Mesendoderm (in vitro differentiated cells): Measurements from ENCODE around the gene SART3.
"Not testable (repeated sequence)": the region's sequence is repeated elsewhere in the genome, so short reads cannot be mapped to it uniquely, and the experiment has no call there.

Experiments used
- DNase-seq: peaks from one replicate; pipeline ENCODE4 v3.0.0; 2013
- H2AK5ac ChIP-seq: 2 replicates; pipeline ENCODE4 v1.6.1; 2013; ENCODE audit warnings: low read length, inconsistent platforms
- H2BK120ac ChIP-seq: 2 replicates; pipeline ENCODE4 v1.6.1; 2013; ENCODE audit warnings: low read depth, mild to moderate bottlenecking, low read length, moderate library complexity, mixed read lengths
- H2BK15ac ChIP-seq: replicated peaks from 2 replicates; pipeline ENCODE4 v1.6.1; 2013; ENCODE audit warnings: low read depth, mild to moderate bottlenecking, moderate library complexity
- H2BK5ac ChIP-seq: 2 replicates; pipeline ENCODE4 v1.6.1; 2013; ENCODE audit warnings: low read length, inconsistent platforms
- H3K18ac ChIP-seq: 2 replicates; pipeline ENCODE4 v1.6.1; 2013; ENCODE audit warnings: mild to moderate bottlenecking, low read length, mixed read lengths
- H3K23ac ChIP-seq: one replicate; pipeline ENCODE4 v1.6.1; 2013; ENCODE audit warnings: low read length
- H3K27ac ChIP-seq: 2 replicates; pipeline ENCODE4 v1.5.1; 2013; ENCODE audit warnings: low read depth, mild to moderate bottlenecking, inconsistent platforms, low read length, moderate library complexity
- H3K27me3 ChIP-seq: 2 replicates; pipeline ENCODE4 v1.6.1; 2013; ENCODE audit warnings: low read length, control low read depth, mild to moderate bottlenecking, inconsistent platforms; ENCODE audit not compliant: insufficient read depth, poor library complexity
- H3K36me3 ChIP-seq: 2 replicates; pipeline ENCODE4 v1.6.1; 2013; ENCODE audit warnings: low read length, inconsistent platforms; ENCODE audit not compliant: control insufficient read depth, insufficient read depth
- H3K4ac ChIP-seq: one replicate; pipeline ENCODE4 v1.6.1; 2013; ENCODE audit warnings: low read depth, mild to moderate bottlenecking, low read length, moderate library complexity
- H3K4me1 ChIP-seq: 2 replicates; pipeline ENCODE4 v1.6.1; 2013; ENCODE audit warnings: low read depth, low read length, inconsistent platforms; ENCODE audit not compliant: control insufficient read depth
- H3K4me2 ChIP-seq: 2 replicates; pipeline ENCODE4 v1.6.1; 2013; ENCODE audit warnings: low read length
- H3K4me3 ChIP-seq: 2 replicates; pipeline ENCODE4 v1.5.1; 2013; ENCODE audit warnings: mild to moderate bottlenecking, low read length
- H3K56ac ChIP-seq: one replicate; pipeline ENCODE4 v1.6.1; 2013; ENCODE audit warnings: low read length
- H3K79me1 ChIP-seq: 2 replicates; pipeline ENCODE4 v1.6.1; 2013; ENCODE audit warnings: low read length, inconsistent platforms
- H3K79me2 ChIP-seq: 2 replicates; pipeline ENCODE4 v1.6.1; 2013; ENCODE audit warnings: mild to moderate bottlenecking, low read length; ENCODE audit not compliant: control insufficient read depth, insufficient read depth
- H3K9ac ChIP-seq: 2 replicates; pipeline ENCODE4 v1.6.1; 2013; ENCODE audit warnings: low read length, inconsistent platforms
- H4K5ac ChIP-seq: one replicate; pipeline ENCODE4 v1.6.1; 2013; ENCODE audit warnings: low read length
- H4K8ac ChIP-seq: one replicate; pipeline ENCODE4 v1.6.1; 2013; ENCODE audit warnings: low read depth, mild to moderate bottlenecking, control low read depth, low read length, moderate library complexity
- WGBS: extraction: QIAGEN DNeasy Blood & Tissue Kit; methylation state at CpG from one replicate; pipeline ENCODE4 v1.1.7; 2013; ENCODE audit warnings: low lambda C conversion rate, missing lambda C conversion rate; ENCODE audit not compliant: insufficient coverage; ENCODE audit errors: extremely low coverage; 5-methylcytosine and 5-hydroxymethylcytosine counted together

Gene SART3

DNA sequence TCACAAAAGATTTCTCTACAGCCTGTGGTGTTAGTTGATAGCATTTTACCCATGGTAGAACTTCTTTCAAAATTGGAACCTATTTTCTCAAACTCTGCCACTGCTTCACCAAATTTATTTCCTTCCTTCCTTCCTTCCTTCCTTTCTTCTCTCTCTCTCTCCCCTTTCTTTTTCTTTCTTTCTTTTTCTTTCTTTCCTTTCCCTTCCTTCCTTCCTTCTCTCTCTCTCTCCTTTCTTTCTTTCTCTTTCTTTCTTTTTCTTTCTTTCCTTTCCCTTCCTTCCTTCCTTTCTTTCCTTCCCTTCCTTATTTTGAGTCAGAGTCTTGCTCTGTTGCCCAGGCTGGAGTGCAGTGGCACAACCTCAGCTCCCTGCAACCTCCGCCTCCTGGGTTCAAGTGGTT is 13.3 kb upstream of the SART3 start:
- not testable (repeated sequence) for H2BK5ac ChIP-seq, H3K36me3 ChIP-seq, DNase-seq, H2BK15ac ChIP-seq, H4K8ac ChIP-seq, H3K23ac ChIP-seq, H3K18ac ChIP-seq, H3K4me1 ChIP-seq, H2BK120ac ChIP-seq, H3K4me2 ChIP-seq, H3K4ac ChIP-seq, H2AK5ac ChIP-seq, H4K5ac ChIP-seq, H3K27me3 ChIP-seq, H3K56ac ChIP-seq, H3K27ac ChIP-seq, H3K9ac ChIP-seq, H3K79me2 ChIP-seq, H3K79me1 ChIP-seq, H3K4me3 ChIP-seq
- no CpG with 5 or more reads among the region's 1 CpG for WGBS

DNA sequence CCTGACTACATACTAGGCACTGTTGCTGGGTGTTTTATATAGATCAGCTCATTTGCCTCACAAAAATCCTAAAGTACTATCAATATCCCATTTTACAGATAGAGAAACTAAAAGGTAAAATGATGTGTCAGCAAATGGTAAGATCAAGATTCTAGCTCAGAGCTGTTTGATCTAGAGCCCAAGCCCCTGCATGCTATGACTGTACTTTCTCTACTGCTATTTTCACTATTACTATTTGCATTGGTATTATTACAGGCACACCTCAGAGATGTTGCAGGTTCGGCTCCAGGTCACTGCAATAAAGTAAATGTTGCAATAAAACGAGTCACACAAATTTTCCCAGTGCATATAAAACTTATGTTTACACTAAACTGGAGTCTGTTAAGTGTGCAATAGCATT is 12.3 kb upstream of the SART3 start:
- Histone ChIP-seq H3K23ac (no peak overlapping the region), H2BK120ac (no peak overlapping the region), H2AK5ac (no peak overlapping the region), H2BK5ac (no peak overlapping the region), H3K79me2 (no peaks in the 10 kb centered on the region), H3K18ac (no peak overlapping the region), H3K4ac (no peak overlapping the region), H3K36me3 (no peaks in the 10 kb centered on the region), H3K27ac (no peak overlapping the region), H4K5ac (no peak overlapping the region), H3K27me3 (no peaks in the 10 kb centered on the region), H4K8ac (no peak overlapping the region), H3K56ac (no peak overlapping the region), H3K4me3 (no peak overlapping the region), H3K4me1 (no peaks in the 10 kb centered on the region), H3K9ac (no peak overlapping the region), H2BK15ac (no peak overlapping the region), H3K79me1 (no peaks in the 10 kb centered on the region), H3K4me2 (no peak overlapping the region)
- WGBS = no CpG with 5 or more reads among the region's 2 CpGs
- no peak for DNase-seq

DNA sequence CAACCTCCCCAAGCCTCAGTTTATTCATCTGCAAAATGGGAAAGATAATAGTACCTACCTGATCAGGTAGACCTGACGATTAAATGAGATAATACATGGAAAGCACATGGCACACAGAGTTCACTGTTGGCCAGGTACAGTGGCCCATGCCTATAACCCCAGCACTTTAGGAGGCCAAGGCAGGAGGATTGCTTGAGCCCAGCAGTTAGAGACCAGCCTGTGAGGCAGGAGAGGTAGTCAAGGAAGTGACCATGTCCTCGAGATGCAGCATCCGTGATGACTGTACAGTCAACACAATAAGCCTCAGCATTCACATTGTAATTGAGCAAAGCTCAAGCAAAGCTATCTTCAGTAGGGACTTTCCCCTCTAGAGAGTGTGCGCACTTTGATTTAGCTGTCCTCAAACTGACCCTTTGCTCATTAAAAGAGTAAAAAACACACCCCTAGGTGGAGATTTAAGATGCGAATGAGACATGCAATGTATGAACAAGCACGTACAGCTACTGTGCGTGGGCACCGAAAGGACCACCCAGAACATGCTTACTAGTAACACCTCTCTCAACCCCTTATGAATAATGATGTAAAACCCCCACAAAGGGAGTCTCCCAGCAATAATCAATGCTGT is 11.3 kb upstream of the SART3 start:
- Histone ChIP-seq H3K4me2 (no peak overlapping the region), H3K9ac (no peak overlapping the region), H4K8ac (no peak overlapping the region), H2BK15ac (no peak overlapping the region), H4K5ac (no peak overlapping the region), H2AK5ac (no peak overlapping the region), H3K79me2 (no peaks in the 10 kb centered on the region), H3K27ac (no peak overlapping the region), H3K79me1 (no peaks in the 10 kb centered on the region), H3K4ac (no peak overlapping the region), H3K56ac (no peak overlapping the region), H2BK5ac (no peak overlapping the region), H3K4me3 (no peak overlapping the region), H2BK120ac (no peak overlapping the region), H3K36me3 (no peaks in the 10 kb centered on the region), H3K23ac (no peak overlapping the region), H3K4me1 (no peaks in the 10 kb centered on the region), H3K27me3 (no peaks in the 10 kb centered on the region), H3K18ac (no peak overlapping the region)
- no CpG with 5 or more reads among the region's 8 CpGs for whole genome bisulfite sequencing
- no peak for DNase-seq

DNA sequence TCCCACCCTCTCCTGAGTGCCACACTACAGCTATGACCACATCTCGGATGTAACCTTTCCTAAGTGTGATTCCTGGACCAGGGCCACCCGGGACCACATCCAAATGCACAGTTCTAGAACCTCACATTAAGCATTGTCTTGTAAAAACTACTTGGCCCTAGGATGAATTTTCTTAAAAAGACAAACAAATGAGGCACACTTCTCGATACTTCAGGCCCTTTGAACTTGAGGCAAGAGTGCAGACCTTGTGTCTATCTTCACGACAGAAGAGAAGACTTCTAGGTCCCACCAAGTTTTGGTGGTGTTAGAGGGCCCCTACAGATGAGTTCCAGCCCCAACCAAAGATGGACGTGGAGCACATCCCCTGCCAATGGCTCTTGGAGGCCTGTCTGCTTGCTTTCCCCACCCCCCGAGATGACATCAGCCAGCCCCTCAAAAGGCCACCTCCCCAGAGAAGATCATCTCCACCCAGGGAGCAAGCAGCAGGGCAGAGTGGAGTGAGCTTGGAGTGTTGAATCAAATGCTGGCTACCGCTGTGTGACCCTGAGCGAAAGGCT is 10.7 kb upstream of the SART3 start:
- Histone ChIP-seq H3K23ac (no peak overlapping the region), H2BK120ac (no peak overlapping the region), H3K9ac (no peak overlapping the region), H3K27ac (no peak overlapping the region), H3K4ac (no peak overlapping the region), H4K8ac (no peak overlapping the region), H3K4me2 (no peak overlapping the region), H4K5ac (no peak overlapping the region), H3K4me3 (no peak overlapping the region), H2AK5ac (no peak overlapping the region), H3K18ac (no peak overlapping the region), H3K79me2 (no peaks in the 10 kb centered on the region), H3K36me3 (no peaks in the 10 kb centered on the region), H3K4me1 (no peaks in the 10 kb centered on the region), H3K79me1 (no peaks in the 10 kb centered on the region), H3K27me3 (no peaks in the 10 kb centered on the region), H3K56ac (no peak overlapping the region), H2BK5ac (no peak overlapping the region), H2BK15ac (no peak overlapping the region)
- no peak for DNase-seq
- WGBS = no CpG with 5 or more reads among the region's 8 CpGs

DNA sequence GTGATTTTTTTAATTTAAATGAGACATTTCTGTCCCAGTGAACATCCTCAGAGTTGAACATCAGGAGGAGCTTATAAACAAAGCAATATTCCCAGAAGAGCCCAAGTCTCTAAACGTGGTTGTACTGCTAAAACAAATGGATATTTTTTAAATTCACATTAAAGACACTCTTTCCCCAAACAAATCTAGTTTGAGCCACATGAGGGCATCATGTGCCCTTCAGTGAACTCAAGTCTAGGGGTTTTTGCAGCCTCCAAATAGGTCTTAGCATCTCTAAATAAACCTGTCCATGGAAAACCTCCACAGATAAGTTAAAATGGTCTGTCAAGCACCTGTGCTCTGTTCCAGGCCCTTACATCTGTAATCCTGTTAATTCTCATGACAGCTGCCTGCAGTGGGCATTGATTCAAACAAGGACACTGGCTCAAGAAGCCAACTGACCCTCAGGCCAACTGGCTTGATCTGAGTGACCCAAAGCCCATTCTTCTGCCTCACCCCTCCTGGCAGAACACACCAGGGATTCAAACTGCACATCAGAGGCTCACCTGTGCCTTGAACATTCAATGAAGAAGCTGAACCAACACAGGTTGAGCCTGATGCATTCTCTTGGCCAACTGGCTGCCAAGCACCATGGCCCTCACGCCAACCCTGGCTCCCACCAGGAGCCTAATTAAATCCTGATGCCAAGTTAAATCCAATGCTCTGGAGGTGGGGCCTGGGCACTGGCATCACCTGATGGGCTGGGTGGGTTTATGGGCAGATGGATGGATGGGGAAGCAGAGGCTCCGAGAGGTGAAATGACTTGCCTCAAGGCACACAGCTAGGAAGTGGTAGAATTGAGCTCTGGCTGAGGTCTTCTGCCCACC is 10.0 kb upstream of the SART3 start:
- H3K4me1 ChIP-seq = no peaks in the 10 kb centered on the region
- no peak overlapping the region for H2BK15ac ChIP-seq
- H3K4me2 ChIP-seq = no peak overlapping the region
- H3K36me3 ChIP-seq = peaks cover 1% of the 10 kb centered on the region
- no peaks in the 10 kb centered on the region for H3K79me1 ChIP-seq
- H2AK5ac ChIP-seq = no peak overlapping the region
- H2BK5ac ChIP-seq = no peak overlapping the region
- H3K56ac ChIP-seq = no peak overlapping the region
- no peak overlapping the region for H2BK120ac ChIP-seq
- no peak overlapping the region for H3K9ac ChIP-seq
- DNase-seq = peak; percentile 43
- H3K27me3 ChIP-seq = no peaks in the 10 kb centered on the region
- H4K8ac ChIP-seq = no peak overlapping the region
- no CpG with 5 or more reads among the region's 3 CpGs for WGBS
- no peak overlapping the region for H3K4me3 ChIP-seq
- H3K23ac ChIP-seq = no peak overlapping the region
- H3K79me2 ChIP-seq = no peaks in the 10 kb centered on the region
- H3K27ac ChIP-seq = no peak overlapping the region
- H4K5ac ChIP-seq = no peak overlapping the region
- no peak overlapping the region for H3K4ac ChIP-seq
- no peak overlapping the region for H3K18ac ChIP-seq
